Left ventricle myocardium inferior (tissue), 1 donor: Measurements from ENCODE around the gene CPA4. TPM values are rescaled to one million over a fixed set of nuclear protein-coding genes. Genes with fewer than 3 reads are reported as not detected.
"Not testable (repeated sequence)": the region's sequence is repeated elsewhere in the genome, so short reads cannot be mapped to it uniquely, and the experiment has no call there.

Experiments used
- DNase-seq: peaks from one replicate; pipeline ENCODE4 v3.0.0-alpha.2; 2020
- H3K27ac ChIP-seq: fragments of 200-600 bp; replicated peaks from 2 replicates; pipeline ENCODE4 v1.8.0; 2021
- H3K27me3 ChIP-seq: fragments of 200-600 bp; 2 replicates; pipeline ENCODE4 v1.8.0; 2021; ENCODE audit warnings: low read depth
- H3K36me3 ChIP-seq: fragments of 200-600 bp; 2 replicates; pipeline ENCODE4 v1.8.0; 2021
- H3K4me1 ChIP-seq: fragments of 200-600 bp; 2 replicates; pipeline ENCODE4 v1.8.0; 2021
- H3K4me3 ChIP-seq: fragments of 200-600 bp; 2 replicates; pipeline ENCODE4 v1.8.0; 2021; ENCODE audit warnings: mild to moderate bottlenecking, moderate library complexity
- H3K9me3 ChIP-seq: fragments of 200-600 bp; replicated peaks from 2 replicates; pipeline ENCODE4 v1.8.0; 2021
- CTCF ChIP-seq: fragments of 200-600 bp; IDR thresholded peaks from 2 replicates; pipeline ENCODE4 v1.8.0; 2021; ENCODE audit warnings: antibody characterized with exemption, mild to moderate bottlenecking, borderline replicate concordance
- intact Hi-C: fragments of 100-400 bp; cut with micrococcal nuclease; formaldehyde crosslinking; loops from one replicate; pipeline ENCODE4 v1.11.0; 2022
- long read RNA-seq: library from polyadenylated mRNA; unstranded; transcript quantifications from one replicate; pipeline ENCODE4 v2.0.0, GENCODE V29; 2021
- total RNA-seq: library from RNA; stranded (reverse); fragmentation: NEBNext Ultra II Directional; extraction: Animal tissue kit (Norgen Biotek cat#: 25700); gene quantifications from one replicate; pipeline ENCODE4 v1.2.1, GENCODE V29; 2021
- donor health status: DM: no; HTN: yes; CAD: no; lungs with severe emphysema.

CPA4 gene, protein sequence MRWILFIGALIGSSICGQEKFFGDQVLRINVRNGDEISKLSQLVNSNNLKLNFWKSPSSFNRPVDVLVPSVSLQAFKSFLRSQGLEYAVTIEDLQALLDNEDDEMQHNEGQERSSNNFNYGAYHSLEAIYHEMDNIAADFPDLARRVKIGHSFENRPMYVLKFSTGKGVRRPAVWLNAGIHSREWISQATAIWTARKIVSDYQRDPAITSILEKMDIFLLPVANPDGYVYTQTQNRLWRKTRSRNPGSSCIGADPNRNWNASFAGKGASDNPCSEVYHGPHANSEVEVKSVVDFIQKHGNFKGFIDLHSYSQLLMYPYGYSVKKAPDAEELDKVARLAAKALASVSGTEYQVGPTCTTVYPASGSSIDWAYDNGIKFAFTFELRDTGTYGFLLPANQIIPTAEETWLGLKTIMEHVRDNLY
- not detected for total RNA-seq
- long read RNA-seq: 0 reads

- intact Hi-C loops: no loop called here
- DNase-seq: no peak
- Histone ChIP-seq H3K4me3 (no peak within 1 kb of the TSS), H3K27ac (no peak within 1 kb of the TSS), H3K4me1 (no peaks in the 10 kb centered on the region), H3K9me3 (no peaks in the 10 kb centered on the region), H3K27me3 (no peaks in the 10 kb centered on the region), H3K36me3 (no peaks in the 10 kb centered on the region)
- TF ChIP-seq CTCF: no peak
These were observed at the start of gene CPA4 for GRCh38 chr7:130292682-130293257. Gene CPA4, plus strand, starts transcription at chr7:130293161. Its CDS starts 20 bp downstream, at chr7:130293181.

DNA sequence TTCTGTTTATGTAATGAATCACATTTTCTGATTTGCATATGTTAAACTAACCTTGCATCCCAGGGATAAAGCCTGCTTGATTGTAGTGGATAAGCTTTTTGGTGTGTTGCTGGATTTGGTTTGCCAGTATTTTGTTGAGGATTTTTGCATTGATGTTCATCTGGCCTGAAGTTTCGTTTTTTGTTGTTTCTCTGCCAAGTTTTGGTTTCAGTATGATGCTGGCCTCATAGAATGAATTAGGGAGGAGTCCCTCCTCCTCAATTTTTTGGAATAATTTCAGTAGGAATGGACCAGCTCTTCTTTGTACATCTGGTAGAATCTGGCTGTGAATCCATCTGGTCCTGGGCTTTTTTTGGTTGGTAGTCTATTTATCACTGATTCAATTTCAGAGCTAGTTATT lies 49.5 kb upstream of the CPA4 start:
- H3K27ac ChIP-seq, intact Hi-C loops, DNase-seq, H3K27me3 ChIP-seq, H3K4me3 ChIP-seq, H3K36me3 ChIP-seq, H3K4me1 ChIP-seq, H3K9me3 ChIP-seq: not testable (repeated sequence)

DNA sequence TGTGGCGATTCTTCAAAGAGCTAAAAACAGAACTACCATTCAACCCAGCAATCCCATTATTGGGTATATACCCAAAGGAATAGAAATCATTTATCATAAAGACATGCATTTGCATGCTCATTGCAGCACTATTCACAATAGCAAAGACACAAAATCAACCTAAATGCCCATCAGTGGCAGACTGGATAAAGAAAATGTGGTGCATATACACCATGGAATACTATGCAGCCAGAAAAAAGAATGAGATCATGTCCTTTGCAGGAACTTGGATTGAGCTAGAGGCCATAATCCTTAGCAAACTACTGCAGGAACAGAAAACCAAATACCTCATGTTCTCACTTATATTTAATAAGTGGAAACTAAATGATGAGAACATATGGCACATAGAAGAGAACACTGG lies 46.5 kb upstream of the CPA4 start:
- DNase-seq, H3K27ac ChIP-seq, intact Hi-C loops, H3K36me3 ChIP-seq, H3K4me3 ChIP-seq, H3K4me1 ChIP-seq, H3K9me3 ChIP-seq, H3K27me3 ChIP-seq: not testable (repeated sequence)

DNA sequence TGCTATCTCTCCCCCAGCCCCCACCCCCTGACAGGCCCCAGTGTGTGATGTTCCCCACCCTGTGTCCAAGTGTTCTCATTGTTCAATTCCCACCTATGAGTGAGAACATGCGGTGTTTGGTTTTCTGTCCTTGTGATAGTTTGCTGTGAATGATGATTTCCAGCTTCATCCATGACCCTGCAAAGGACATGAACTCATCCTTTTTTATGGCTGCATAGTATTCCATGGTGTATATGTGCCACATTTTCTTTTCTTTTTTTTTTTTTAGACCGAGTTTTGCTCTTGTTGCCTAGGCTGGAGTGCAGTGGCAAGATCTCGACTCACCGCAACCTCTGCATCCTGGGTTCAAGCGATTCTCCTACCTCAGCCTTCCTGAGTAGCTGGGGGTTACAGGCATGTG lies 44.1 kb upstream of the CPA4 start:
- H3K9me3 ChIP-seq: peaks cover 12% of the 10 kb centered on the region
- H3K4me1 ChIP-seq, H3K27me3 ChIP-seq, H3K4me3 ChIP-seq, H3K36me3 ChIP-seq, DNase-seq, intact Hi-C loops, H3K27ac ChIP-seq: not testable (repeated sequence)

- H3K4me3 ChIP-seq, intact Hi-C loops, H3K36me3 ChIP-seq, H3K27me3 ChIP-seq, H3K27ac ChIP-seq, H3K4me1 ChIP-seq, DNase-seq: not testable (repeated sequence)
- peaks cover 12% of the 10 kb centered on the region for H3K9me3 ChIP-seq
These were observed 43.3 kb upstream of the CPA4 start for GRCh38 chr7:130249626-130250025.

GRCh38 chr7:130254555-130254954 lies 38.4 kb upstream of the CPA4 start:
- Histone ChIP-seq H3K4me3 (no peak overlapping the region), H3K4me1 (no peaks in the 10 kb centered on the region), H3K9me3 (peaks cover 41% of the 10 kb centered on the region), H3K27ac (no peak overlapping the region), H3K27me3 (peaks cover 5% of the 10 kb centered on the region), H3K36me3 (no peaks in the 10 kb centered on the region)
- TF ChIP-seq CTCF: no peak
- intact Hi-C loops: no loop called here
- DNase-seq: no peak

DNA sequence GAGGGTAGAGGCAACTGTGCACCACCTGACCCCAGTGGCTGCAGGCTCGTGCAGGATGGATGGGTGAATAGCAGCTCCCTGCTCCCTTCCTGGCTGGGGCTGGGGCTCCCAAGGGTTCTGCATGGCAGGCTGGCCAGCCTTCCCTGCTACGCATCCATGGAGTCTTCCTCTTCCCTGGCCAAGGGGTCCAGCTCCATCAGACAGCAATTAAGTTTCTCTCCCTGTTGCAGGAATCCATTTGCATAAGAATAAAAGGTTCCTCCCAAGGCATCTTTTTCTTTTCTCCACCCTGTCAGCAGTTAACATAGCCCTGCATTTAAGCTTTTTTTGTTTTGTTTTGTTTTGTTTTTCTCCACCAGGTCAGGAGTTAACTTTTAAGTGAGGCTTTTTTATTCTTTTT lies 36.3 kb upstream of the CPA4 start:
- H3K27ac ChIP-seq: no peak overlapping the region
- no peak for DNase-seq
- no peak for TF ChIP-seq CTCF
- peaks cover 59% of the 10 kb centered on the region for H3K9me3 ChIP-seq
- H3K27me3 ChIP-seq: peaks cover 5% of the 10 kb centered on the region
- no peaks in the 10 kb centered on the region for H3K4me1 ChIP-seq
- H3K36me3 ChIP-seq: no peaks in the 10 kb centered on the region
- no peak overlapping the region for H3K4me3 ChIP-seq
- intact Hi-C loops: no loop called here
